ENCODE data around the gene MCOLN1. TPM values are rescaled to one million over a fixed set of nuclear protein-coding genes. Genes with fewer than 3 reads are reported as not detected.

The MCOLN1 gene
- total RNA-seq, 2 experiments from 2014 or later, result 7.8 to 18.3 TPM

GRCh38 chr19:7512400-7512851 is 10.0 kb upstream of the MCOLN1 start:
- no peak for DNase-seq (ENCODE audit: low spot score)
- Histone ChIP-seq H3K4me2 (ENCODE audit: low read length) (no peak overlapping the region), H3K36me3 (ENCODE audit: insufficient read depth, low read length) (no peaks in the 10 kb centered on the region), H3K27ac (ENCODE audit: low read depth, low read length, poor library complexity, severe bottlenecking) (no peak overlapping the region), H3K4me3 (ENCODE audit: low read depth, low read length, poor library complexity, severe bottlenecking) (no peak overlapping the region), H3K79me2 (ENCODE audit: insufficient read depth, low read depth, low read length) (no peaks in the 10 kb centered on the region), H3K9me2 (ENCODE audit: insufficient read depth, low read length) (no peaks in the 10 kb centered on the region), H4K20me1 (ENCODE audit: insufficient read depth, low read length) (no peaks in the 10 kb centered on the region), H3K4me1 (ENCODE audit: insufficient read depth, low read length, poor library complexity, severe bottlenecking) (no peaks in the 10 kb centered on the region), H3K9me3 (ENCODE audit: low read length) (no peaks in the 10 kb centered on the region), H2AFZ (ENCODE audit: low read length) (no peak overlapping the region)
- ChIA-PET CTCF (ENCODE audit: unreplicated experiment) (no interaction called here), POLR2A (no interaction called here)
- TF ChIP-seq CTCF (conservative IDR thresholded peaks at IDR 0.05; ENCODE audit: low read length) (no peak), EZH2phosphoT487 (IDR thresholded peaks at IDR 0.05; ENCODE audit: borderline replicate concordance, low read depth, low read length) (no peak)
- no TSS peak for BruUV-seq (replicated peaks)
- intact Hi-C loops (cut with micrococcal nuclease; ENCODE audit: unreplicated experiment), result no loop called here

DNA sequence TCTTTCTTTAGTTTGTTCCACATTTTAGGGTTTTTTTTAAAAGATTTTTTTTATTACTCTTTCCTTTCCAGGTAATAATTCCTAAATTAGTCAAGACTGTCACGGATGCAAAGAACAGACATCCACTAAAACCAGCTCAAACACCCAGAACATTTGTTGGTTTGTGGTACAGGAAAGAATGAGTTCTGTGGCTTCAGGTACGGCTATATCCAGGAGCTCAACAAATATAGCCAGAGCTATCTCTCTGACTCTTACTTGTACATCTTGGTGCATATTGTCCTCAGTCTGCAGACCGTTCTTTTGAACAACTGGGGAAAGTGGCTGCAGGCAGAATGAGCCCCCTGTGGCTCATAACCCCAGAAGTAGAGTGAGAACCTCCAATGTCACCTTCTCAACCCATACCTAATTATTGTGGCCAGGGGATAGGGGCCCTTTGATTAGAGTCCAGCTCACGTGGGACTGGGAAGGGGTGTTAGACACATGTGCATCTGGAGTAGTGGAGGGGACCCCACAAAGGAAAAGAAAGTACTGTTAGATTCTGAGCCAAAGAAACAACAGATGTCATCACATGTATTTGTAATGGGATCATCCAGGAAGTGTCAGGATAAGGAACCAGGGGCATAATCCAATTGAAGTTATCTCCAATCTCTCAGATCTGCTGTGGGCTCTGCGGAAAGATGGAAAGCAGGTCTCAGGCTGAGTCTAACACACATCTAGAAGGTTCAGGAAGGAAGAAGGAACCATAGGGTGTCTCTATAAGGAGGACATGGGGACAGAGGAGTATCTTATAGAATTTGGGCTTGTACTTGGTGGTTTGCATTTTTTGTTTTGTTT is 8.4 kb upstream of the MCOLN1 start:
- no TSS peak for BruUV-seq (replicated peaks)
- POLR2A ChIA-PET, result no interaction called here
- CTCF ChIA-PET (ENCODE audit: unreplicated experiment), result no interaction called here
- Histone ChIP-seq H2AFZ (ENCODE audit: low read length) (no peak overlapping the region), H3K36me3 (ENCODE audit: insufficient read depth, low read length) (no peaks in the 10 kb centered on the region), H4K20me1 (ENCODE audit: insufficient read depth, low read length) (no peaks in the 10 kb centered on the region), H3K79me2 (ENCODE audit: insufficient read depth, low read depth, low read length) (no peaks in the 10 kb centered on the region), H3K9me3 (ENCODE audit: low read length) (no peaks in the 10 kb centered on the region), H3K4me3 (ENCODE audit: low read depth, low read length, poor library complexity, severe bottlenecking) (no peak overlapping the region), H3K4me1 (ENCODE audit: insufficient read depth, low read length, poor library complexity, severe bottlenecking) (no peaks in the 10 kb centered on the region), H3K9me2 (ENCODE audit: insufficient read depth, low read length) (no peaks in the 10 kb centered on the region), H3K27ac (ENCODE audit: low read depth, low read length, poor library complexity, severe bottlenecking) (no peak overlapping the region), H3K4me2 (ENCODE audit: low read length) (no peak overlapping the region)
- intact Hi-C loops (cut with micrococcal nuclease; ENCODE audit: unreplicated experiment), result no loop called here
- no peak for DNase-seq (ENCODE audit: low spot score)
- TF ChIP-seq EZH2phosphoT487 (IDR thresholded peaks at IDR 0.05; ENCODE audit: borderline replicate concordance, low read depth, low read length), result no peak
- no peak for TF ChIP-seq CTCF (conservative IDR thresholded peaks at IDR 0.05; ENCODE audit: low read length)

- no peak overlapping the region for H2AFZ ChIP-seq (ENCODE audit: low read length)
- no peaks in the 10 kb centered on the region for H3K9me2 ChIP-seq (ENCODE audit: insufficient read depth, low read length)
- H3K9me3 ChIP-seq (ENCODE audit: low read length), result no peaks in the 10 kb centered on the region
- ChIA-PET CTCF (ENCODE audit: unreplicated experiment) (no interaction called here), POLR2A (no interaction called here)
- H3K4me2 ChIP-seq (ENCODE audit: low read length), result no peak overlapping the region
- TF ChIP-seq CTCF (conservative IDR thresholded peaks at IDR 0.05; ENCODE audit: low read length) (no peak), EZH2phosphoT487 (IDR thresholded peaks at IDR 0.05; ENCODE audit: borderline replicate concordance, low read depth, low read length) (no peak)
- H3K27ac ChIP-seq (ENCODE audit: low read depth, low read length, poor library complexity, severe bottlenecking), result no peak overlapping the region
- no peaks in the 10 kb centered on the region for H4K20me1 ChIP-seq (ENCODE audit: insufficient read depth, low read length)
- no peaks in the 10 kb centered on the region for H3K79me2 ChIP-seq (ENCODE audit: insufficient read depth, low read depth, low read length)
- no peak overlapping the region for H3K4me3 ChIP-seq (ENCODE audit: low read depth, low read length, poor library complexity, severe bottlenecking)
- H3K36me3 ChIP-seq (ENCODE audit: insufficient read depth, low read length), result no peaks in the 10 kb centered on the region
- DNase-seq (ENCODE audit: low spot score), result no peak
- H3K4me1 ChIP-seq (ENCODE audit: insufficient read depth, low read length, poor library complexity, severe bottlenecking), result no peaks in the 10 kb centered on the region
- intact Hi-C loops (cut with micrococcal nuclease; ENCODE audit: unreplicated experiment), result no loop called here
- BruUV-seq (replicated peaks), result no TSS peak
Measured at GRCh38 chr19:7515110-7515644, 7.2 kb upstream of the MCOLN1 start.

All from OCI-LY7 (cell line).